ENCODE data around the gene ZFHX3.
A peak's percentile ranks its signal among the peaks of the same experiment; 100 is the strongest.

The ZFHX3 gene

GRCh38 chr16:72800524-72801161, 247.3 kb downstream of the ZFHX3 start:
- DNase-seq (ENCODE audit: low read depth in 2 of 2) = no peak

- no peak for DNase-seq (ENCODE audit: low read depth in 2 of 2)
Measured at GRCh38 chr16:72798264-72798663, 249.7 kb downstream of the ZFHX3 start.

- DNase-seq (ENCODE audit: low read depth in 2 of 2) = no peak
Measured at GRCh38 chr16:72797621-72798020, 250.3 kb downstream of the ZFHX3 start.

GRCh38 chr16:72796222-72796621, 251.7 kb downstream of the ZFHX3 start:
- DNase-seq (ENCODE audit: low read depth in 2 of 2) = no peak

GRCh38 chr16:72794986-72795385, 252.9 kb downstream of the ZFHX3 start:
- no peak for DNase-seq (ENCODE audit: low read depth in 2 of 2)

GRCh38 chr16:72794319-72794718, 253.6 kb downstream of the ZFHX3 start:
- DNase-seq (ENCODE audit: low read depth in 2 of 2) = no peak

GRCh38 chr16:72793716-72794115, 254.2 kb downstream of the ZFHX3 start:
- DNase-seq (ENCODE audit: low read depth in 2 of 2) = no peak

- DNase-seq (ENCODE audit: low read depth in 2 of 2) = no peak
Measured at GRCh38 chr16:72793017-72793416, 254.9 kb downstream of the ZFHX3 start.

GRCh38 chr16:72791786-72792185, 256.1 kb downstream of the ZFHX3 start:
- no peak for DNase-seq (ENCODE audit: low read depth in 2 of 2)

- DNase-seq (ENCODE audit: low read depth in 2 of 2) = no peak
Measured at GRCh38 chr16:72789921-72790320, 258.0 kb downstream of the ZFHX3 start.

- no peak for DNase-seq (ENCODE audit: low read depth in 2 of 2)
Measured at GRCh38 chr16:72789465-72789864, 258.5 kb downstream of the ZFHX3 start.

- no peak for DNase-seq (ENCODE audit: low read depth in 2 of 2)
Measured at GRCh38 chr16:72788269-72788809, 259.6 kb downstream of the ZFHX3 start.

GRCh38 chr16:72787514-72788268, 260.2 kb downstream of the ZFHX3 start:
- peak; percentile 53 to 55 for DNase-seq (ENCODE audit: low read depth in 2 of 2)

GRCh38 chr16:72787130-72787513, 260.8 kb downstream of the ZFHX3 start:
- DNase-seq (ENCODE audit: low read depth in 2 of 2) = no peak

- DNase-seq (ENCODE audit: low read depth in 2 of 2) = no peak
Measured at GRCh38 chr16:72786606-72787005, 261.3 kb downstream of the ZFHX3 start.

- no peak for DNase-seq (ENCODE audit: low read depth in 2 of 2)
Measured at GRCh38 chr16:72785886-72786285, 262.0 kb downstream of the ZFHX3 start.

- DNase-seq (ENCODE audit: low read depth in 2 of 2) = no peak
Measured at GRCh38 chr16:72785171-72785570, 262.8 kb downstream of the ZFHX3 start.

GRCh38 chr16:72783716-72784318, 264.1 kb downstream of the ZFHX3 start:
- DNase-seq (ENCODE audit: low read depth in 2 of 2) = no peak

GRCh38 chr16:72769876-72770275, 278.1 kb downstream of the ZFHX3 start:
- DNase-seq (ENCODE audit: low read depth in 2 of 2) = no peak

GRCh38 chr16:72768591-72768990, 279.3 kb downstream of the ZFHX3 start:
- DNase-seq (ENCODE audit: low read depth in 2 of 2) = no peak

- DNase-seq (ENCODE audit: low read depth in 2 of 2) = no peak
Measured at GRCh38 chr16:72766506-72766905, 281.4 kb downstream of the ZFHX3 start.

- DNase-seq (ENCODE audit: low read depth in 2 of 2) = no peak
Measured at GRCh38 chr16:72764015-72764654, 283.8 kb downstream of the ZFHX3 start.
